T-helper 22 cell (primary cell): ENCODE data around the gene BMP7.

ENCODE experiments used
- DNase-seq: peaks from one replicate; pipeline ENCODE4 v3.0.0-alpha.2; 2020; ENCODE audit warnings: low read depth

The BMP7 gene

GRCh38 chr20:57225830-57226229, 40.6 kb downstream of the BMP7 start:
- DNase-seq: no peak

GRCh38 chr20:57225197-57225733, 41.2 kb downstream of the BMP7 start:
- DNase-seq: no peak

GRCh38 chr20:57224641-57225138, 41.8 kb downstream of the BMP7 start:
- no peak for DNase-seq

GRCh38 chr20:57223648-57224489, 42.6 kb downstream of the BMP7 start:
- no peak for DNase-seq

GRCh38 chr20:57222631-57222950, 43.9 kb downstream of the BMP7 start:
- DNase-seq: no peak

- no peak for DNase-seq
Observed at GRCh38 chr20:57221916-57222630, 44.4 kb downstream of the BMP7 start.

- no peak for DNase-seq
Observed at GRCh38 chr20:57220337-57221145, 45.9 kb downstream of the BMP7 start.

- no peak for DNase-seq
Observed at GRCh38 chr20:57219071-57219677, 47.3 kb downstream of the BMP7 start.

GRCh38 chr20:57218489-57218888, 48.0 kb downstream of the BMP7 start:
- no peak for DNase-seq

GRCh38 chr20:57217802-57218201, 48.6 kb downstream of the BMP7 start:
- no peak for DNase-seq

- no peak for DNase-seq
Observed at GRCh38 chr20:57216669-57217068, 49.8 kb downstream of the BMP7 start.

- no peak for DNase-seq
Observed at GRCh38 chr20:57215826-57216471, 50.5 kb downstream of the BMP7 start.

GRCh38 chr20:57215426-57215825, 51.0 kb downstream of the BMP7 start:
- DNase-seq: no peak

- no peak for DNase-seq
Observed at GRCh38 chr20:57214948-57215347, 51.5 kb downstream of the BMP7 start.

- no peak for DNase-seq
Observed at GRCh38 chr20:57214427-57214826, 52.0 kb downstream of the BMP7 start.

- DNase-seq: no peak
Observed at GRCh38 chr20:57213924-57214323, 52.5 kb downstream of the BMP7 start.

- DNase-seq: no peak
Observed at GRCh38 chr20:57213291-57213690, 53.1 kb downstream of the BMP7 start.

GRCh38 chr20:57212534-57213276, 53.7 kb downstream of the BMP7 start:
- no peak for DNase-seq

- no peak for DNase-seq
Observed at GRCh38 chr20:57211908-57212533, 54.4 kb downstream of the BMP7 start.

- DNase-seq: no peak
Observed at GRCh38 chr20:57211406-57211805, 55.0 kb downstream of the BMP7 start.
